ENCODE measurements around the gene NRXN3.

The NRXN3 gene

GRCh38 chr14:79405512-79405910, 1235.3 kb downstream of the NRXN3 start:
- no peak for DNase-seq

GRCh38 chr14:79407572-79407971, 1237.4 kb downstream of the NRXN3 start:
- DNase-seq: no peak

- no peak for DNase-seq
These were observed 1238.5 kb downstream of the NRXN3 start for GRCh38 chr14:79408696-79409095.

- DNase-seq: no peak
These were observed 1241.4 kb downstream of the NRXN3 start for GRCh38 chr14:79411403-79412174.

DNA sequence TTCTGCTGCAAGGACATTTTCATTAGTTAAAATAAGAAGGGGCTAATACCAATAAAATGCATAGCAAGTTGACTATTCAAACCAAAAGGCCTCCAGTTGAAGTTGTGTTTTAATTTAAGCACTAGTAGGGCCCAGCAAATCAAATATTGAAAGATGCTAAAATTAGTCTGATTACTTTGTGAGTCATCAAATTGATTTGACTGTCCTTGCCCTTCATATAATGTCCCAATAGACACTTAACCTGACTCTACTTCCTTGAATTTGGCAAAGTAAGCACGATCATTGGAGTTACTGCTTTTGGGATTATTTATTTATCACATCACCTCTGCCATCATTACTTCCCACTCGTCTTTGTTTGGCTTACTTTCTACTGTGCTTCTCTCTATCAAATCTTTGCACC, 1242.6 kb downstream of the NRXN3 start:
- DNase-seq: no peak

DNA sequence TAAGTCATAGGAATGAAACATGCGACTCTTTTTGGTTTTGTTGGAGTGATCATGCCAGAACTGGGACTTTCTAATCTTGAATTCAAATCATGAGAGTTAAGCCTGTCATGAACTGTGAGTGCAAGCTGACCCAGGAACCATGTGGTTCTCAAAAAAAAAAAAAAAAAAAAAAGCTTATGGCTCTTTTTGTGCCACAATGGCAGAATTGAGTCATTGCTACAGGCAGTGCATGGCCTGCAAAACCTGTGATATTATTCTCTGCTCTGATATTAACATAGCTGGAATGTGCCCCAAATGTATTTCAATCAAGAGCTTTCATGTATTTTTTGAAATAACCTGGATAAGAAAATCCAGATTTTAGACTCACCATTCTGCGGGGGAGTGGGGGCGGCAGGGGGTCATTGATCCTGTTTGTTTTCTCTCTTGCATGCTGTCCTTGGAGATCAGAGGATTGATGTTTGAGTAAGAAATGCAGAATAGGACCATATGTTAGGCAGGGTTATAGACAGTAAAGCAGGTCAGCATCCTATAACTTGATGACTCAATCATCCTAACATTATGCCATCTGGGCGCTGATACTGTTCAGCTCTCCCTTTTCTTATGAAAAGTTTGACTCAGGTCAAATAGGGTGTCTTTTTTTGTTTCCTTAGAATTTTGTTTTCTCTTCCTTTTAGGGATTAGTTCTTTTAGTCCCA, 1243.7 kb downstream of the NRXN3 start:
- DNase-seq: no peak

DNA sequence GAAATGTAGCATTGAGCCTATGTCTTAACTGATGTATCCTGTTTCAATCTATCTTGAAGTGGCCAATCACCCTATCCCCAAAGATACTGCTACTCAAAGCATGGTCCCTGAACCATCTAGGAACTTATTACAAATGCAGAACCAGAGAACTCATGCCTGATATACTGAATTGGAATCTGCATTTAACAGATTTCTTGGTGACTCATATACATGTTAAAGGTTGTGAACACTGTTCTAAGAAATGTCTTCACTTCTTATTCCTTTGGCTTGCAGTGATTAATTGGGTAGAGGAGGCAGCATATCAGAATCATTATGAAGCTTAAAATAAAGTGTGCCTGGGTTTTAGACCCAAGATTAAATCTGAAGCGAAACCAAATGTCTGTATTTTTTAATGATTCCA, 1245.6 kb downstream of the NRXN3 start:
- DNase-seq: no peak

GRCh38 chr14:79417961-79418360, 1247.8 kb downstream of the NRXN3 start:
- DNase-seq: no peak

DNA sequence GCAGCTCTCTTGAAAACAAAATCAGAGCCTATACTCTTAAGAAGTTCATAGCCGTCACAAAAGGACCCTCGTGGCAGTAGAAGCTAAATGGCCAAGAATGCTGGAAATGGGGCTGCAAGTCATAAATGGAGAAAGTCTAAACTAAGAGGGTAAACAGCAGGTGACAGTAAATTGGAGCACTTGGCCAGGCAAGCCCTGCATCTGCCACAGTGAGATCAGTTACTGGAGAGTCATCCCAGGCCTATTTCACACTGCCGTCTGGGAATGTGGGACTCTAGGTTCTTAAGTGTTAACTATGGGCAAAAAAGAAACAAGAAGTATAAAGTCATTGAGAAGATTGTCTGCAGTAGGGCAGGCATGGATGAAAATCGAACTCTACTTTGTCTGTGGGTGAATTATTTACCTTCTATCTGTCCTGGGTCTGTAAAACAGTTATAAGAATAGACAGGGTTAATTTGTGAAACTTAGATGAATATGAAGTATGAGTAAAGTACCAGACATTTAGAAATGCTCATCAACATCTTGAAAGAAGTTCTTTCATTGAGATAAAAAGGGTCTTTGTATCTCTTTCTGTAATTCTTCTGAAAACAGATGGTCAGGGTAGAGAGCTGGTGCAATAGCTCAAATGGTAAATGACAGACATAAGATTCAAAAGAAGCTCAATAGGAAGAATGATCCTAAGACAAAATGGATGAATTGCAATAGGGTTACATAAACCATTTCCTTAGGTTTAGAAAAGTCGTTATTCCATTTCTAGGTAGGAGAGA, 1248.7 kb downstream of the NRXN3 start:
- no peak for DNase-seq

DNA sequence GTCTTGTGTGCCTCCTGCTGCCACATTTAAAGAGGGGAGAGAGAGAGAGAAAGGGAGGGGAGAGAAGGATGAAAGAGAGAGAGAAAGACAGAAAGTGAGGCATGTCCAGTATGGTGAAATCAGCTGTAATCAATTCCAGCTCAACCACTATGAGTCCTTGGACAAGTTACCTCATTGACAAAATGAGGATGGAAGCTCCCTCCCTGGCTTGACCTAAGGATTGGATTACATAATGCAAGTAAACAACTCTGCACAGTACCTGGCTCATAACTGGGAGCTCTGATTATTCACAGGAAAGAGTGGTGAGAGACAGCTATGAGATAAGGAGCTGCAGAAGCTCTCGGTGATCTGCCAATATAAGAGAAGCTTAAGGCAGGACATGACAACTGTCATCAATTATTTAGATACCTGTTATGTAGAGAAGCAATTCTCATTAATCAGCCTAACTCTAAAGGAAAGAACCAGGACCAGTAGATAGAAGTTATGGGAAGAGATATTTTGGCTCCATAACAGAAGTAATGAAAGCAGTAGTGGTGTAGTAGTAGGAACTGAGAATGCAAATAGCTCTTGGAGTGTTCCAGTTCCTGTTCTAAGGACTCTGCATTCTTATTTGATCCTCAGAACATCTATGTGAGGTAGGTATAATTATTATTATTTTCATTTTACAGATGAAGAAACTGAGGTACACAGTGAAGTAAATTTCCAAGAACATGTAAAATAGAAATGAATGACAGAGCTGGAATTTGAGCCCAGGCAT, 1249.6 kb downstream of the NRXN3 start:
- DNase-seq: no peak

- no peak for DNase-seq
These were observed 1250.6 kb downstream of the NRXN3 start for GRCh38 chr14:79420725-79421124.

- DNase-seq: no peak
These were observed 1251.6 kb downstream of the NRXN3 start for GRCh38 chr14:79421811-79422210.

- no peak for DNase-seq
These were observed 1254.3 kb downstream of the NRXN3 start for GRCh38 chr14:79424462-79424861.

DNA sequence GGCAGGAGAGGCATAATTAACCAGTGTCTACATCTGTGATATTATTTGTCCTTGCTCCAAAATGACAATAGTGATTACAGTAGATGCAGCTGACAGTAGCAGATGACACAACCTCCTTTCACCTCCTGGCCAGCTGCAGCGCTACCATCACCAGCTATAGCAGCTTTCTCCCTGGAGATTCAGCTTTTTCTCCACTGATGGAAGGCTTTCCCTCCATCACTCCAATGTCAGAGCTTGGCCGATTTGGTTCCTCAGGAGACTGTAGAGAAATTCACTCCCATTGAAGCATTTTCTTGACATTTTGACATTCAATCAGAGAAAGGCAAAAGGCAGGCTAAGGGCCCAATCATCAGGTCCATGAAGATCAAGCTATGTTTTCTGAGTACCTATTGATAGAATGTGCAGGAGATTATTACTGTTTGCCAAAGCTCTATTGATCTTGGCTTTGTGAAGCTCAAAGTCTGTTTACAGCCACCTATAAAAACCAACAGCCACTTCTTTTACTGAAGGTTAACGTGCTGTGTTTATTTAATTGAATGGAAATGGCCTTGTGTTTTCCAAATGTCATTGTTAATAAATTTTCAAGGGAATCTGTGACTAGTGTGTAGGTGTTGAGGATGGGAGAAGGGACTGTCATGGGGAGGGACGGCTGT, 1256.1 kb downstream of the NRXN3 start:
- no peak for DNase-seq

DNA sequence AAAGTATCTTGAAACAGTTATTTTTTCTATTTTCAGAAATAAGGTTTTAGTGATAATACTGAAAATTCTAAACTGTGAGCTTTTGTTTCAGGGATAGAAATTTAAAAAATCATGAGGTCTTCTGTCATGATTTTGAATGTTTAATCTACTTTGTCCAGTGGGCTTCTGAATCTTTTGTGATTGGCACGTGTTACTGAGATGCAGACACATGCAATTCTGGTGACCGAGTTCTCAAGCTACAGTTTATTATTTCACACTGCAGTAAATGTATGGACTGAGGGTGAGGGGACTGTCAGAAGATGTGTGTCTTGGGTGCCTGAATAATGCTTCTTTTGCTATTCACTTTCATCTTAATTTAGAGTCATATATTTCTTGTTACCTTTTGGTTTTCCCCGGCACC, 1262.5 kb downstream of the NRXN3 start:
- no peak for DNase-seq

GRCh38 chr14:79436335-79436734, 1266.2 kb downstream of the NRXN3 start:
- no peak for DNase-seq

DNA sequence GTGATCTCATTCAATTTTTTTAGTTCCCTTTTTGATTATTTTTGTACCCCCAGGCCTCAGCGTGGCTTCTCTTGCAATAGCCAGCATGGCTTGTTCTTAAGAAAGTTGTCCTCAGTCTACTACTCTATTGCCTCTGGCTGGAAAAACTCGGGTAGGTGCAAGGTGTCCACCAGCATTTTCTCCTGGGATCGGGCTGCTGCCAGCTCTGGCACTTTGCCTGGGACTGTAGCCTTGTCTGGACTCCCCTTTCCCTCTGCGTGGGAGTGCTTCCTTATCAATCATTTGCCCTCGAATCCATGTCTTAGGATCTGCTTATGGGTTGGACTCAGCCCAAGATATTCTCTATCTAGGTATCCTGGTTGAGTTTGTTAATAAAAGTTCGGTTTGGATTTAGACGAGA, 1267.8 kb downstream of the NRXN3 start:
- DNase-seq: no peak

DNA sequence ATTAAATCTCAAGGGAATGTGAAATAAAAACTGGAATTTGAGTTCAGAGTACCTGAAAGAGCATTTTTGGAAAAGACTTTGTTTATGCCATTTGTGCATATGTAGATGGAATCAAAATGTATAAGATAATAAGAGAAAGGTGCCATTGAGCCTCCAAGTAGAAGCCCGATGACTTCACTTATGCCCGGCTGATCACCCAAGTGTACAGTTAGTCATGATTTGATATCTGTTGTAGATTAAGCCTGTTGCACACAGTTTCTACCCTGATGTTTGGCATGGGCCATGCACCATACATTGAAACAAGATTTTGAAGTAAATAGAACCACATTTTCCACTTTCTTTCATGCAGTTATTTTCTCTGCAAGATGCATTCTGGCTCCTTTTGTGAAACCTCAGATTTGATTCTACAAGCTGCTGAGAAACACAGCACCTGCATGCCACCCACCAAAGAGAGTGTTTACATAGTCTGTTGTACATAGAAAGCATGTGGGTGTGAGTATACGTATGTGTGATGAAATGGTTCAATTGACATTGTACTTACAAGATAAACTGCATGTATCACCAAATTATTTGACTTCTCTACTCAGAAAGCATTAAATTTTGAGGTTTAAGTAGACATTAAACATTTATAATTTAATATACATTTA, 1268.6 kb downstream of the NRXN3 start:
- DNase-seq: no peak

DNA sequence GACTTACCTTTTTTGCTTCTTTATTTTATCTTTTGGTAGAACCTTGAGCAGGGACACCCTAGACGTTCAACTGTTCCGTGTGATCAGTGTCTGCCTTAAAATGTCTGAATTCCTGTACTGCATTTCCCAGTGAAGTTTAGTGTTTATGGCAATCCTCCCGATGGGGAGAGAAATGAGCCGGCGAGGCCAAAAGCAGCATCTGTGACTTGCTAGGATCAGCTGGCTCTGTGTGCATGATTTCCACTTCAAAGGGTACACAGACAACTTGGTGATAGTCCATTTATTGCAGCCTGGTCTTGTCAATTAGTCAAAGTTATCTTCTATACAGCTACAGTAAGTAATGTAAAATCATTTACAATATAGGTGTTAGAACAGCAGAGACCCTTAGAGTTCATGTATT, 1272.6 kb downstream of the NRXN3 start:
- no peak for DNase-seq

- DNase-seq: no peak
These were observed 1273.4 kb downstream of the NRXN3 start for GRCh38 chr14:79443602-79444001.

DNA sequence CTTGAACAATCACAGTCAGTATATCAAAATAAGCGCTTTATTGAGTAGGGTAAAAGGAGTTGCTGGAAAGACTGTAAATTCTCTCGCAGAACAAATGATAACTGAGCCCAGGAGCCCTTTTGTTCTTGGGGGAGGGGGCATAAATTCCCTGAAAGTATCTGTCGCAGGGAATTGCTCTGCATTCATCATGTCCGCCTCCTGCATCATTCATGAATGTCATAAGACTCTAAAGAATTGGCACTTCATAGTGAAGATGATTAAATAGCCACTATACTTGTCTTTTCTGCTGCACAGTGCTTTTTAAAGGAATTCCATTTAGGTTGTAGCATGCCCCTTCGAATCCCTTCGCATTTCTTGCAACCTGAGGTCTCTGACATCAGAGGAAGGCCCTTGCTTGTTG, 1278.8 kb downstream of the NRXN3 start:
- DNase-seq: no peak

- no peak for DNase-seq
These were observed 1281.4 kb downstream of the NRXN3 start for GRCh38 chr14:79451601-79452000.

Data from activated T-cell treated with anti-CD3 and anti-CD28 coated beads, Interleukin-2, amount 50 U/mL, for 48 hours (primary cell).